HCT116 (cell line): ENCODE results near the gene MEGF6. TPM values are rescaled to one million over a fixed set of nuclear protein-coding genes. Genes with fewer than 3 reads are reported as not detected.

Experiments
- ATAC-seq: fragments of 200-7000 bp; cut with Tn5 transposase; 2 replicates; pipeline ENCODE4 v1.9.1; 2020; ENCODE audit warnings: mild to moderate bottlenecking, moderate library complexity
- BruUV-seq: library from RNA; stranded (reverse); fragments of 400-500 nt; replicated peaks from 2 replicates; lab custom pipeline; 2021; lab: Mats Ljungman, UMichigan
- CTCF ChIA-PET: fragments of 300-600 bp; sonication (Branson Sonifier 250); formaldehyde crosslinking; loops from one replicate; lab custom pipeline; 2021; ENCODE audit warnings: antibody characterized with exemption; lab: Charles Lee
- POLR2A ChIA-PET: fragments of 300-600, 350-600 bp; sonication (Branson Sonifier 250); formaldehyde crosslinking; loops from one replicate; lab custom pipeline; 2021; ENCODE audit warnings: antibody characterized with exemption; lab: Charles Lee
- RAD21 ChIA-PET, 2 experiments: fragments of 300-600 bp; sonication (Branson Sonifier 250); formaldehyde crosslinking; loops; one replicate each; lab custom pipeline; 2023; ENCODE audit warnings: low total read pairs in 2 of 2; ENCODE audit not compliant: uncharacterized antibody in 2 of 2, unreplicated experiment in 2 of 2, low non-redundant PET in 1 of 2; lab: Charles Lee
- DNase-seq: peaks from one replicate; pipeline ENCODE4 v3.0.0-alpha.2; 2010; ENCODE audit warnings: low read depth, low spot score
- H2AFZ ChIP-seq: fragments of 200-600 bp; shearing (Covaris generic), sonication (generic); 2 replicates; pipeline ENCODE4 v1.6.1; 2017; ENCODE audit warnings: low read depth, mixed run types, mixed read lengths, antibody characterized with exemption, low read length; ENCODE audit not compliant: poor library complexity, severe bottlenecking
- H3K27ac ChIP-seq: 2 replicates; pipeline ENCODE4 v1.5.1; 2012; ENCODE audit warnings: low read depth, low read length
- H3K27me3 ChIP-seq: fragments of 200-600 bp; sonication (generic); 2 replicates; pipeline ENCODE4 v1.6.1; 2016; ENCODE audit warnings: mixed run types, low read length, mixed read lengths; ENCODE audit not compliant: insufficient read depth
- H3K36me3 ChIP-seq, 2 experiments: fragments of 200-500 bp in 1 of 2; fragments of 200-600 bp in 1 of 2; sonication (Bioruptor generic) in 1 of 2; sonication (generic) in 1 of 2; 2 replicates each; pipeline versions ENCODE4 v1.5.1 to v1.6.1; 2014 to 2016; ENCODE audit warnings: low read length in 2 of 2, inconsistent platforms in 1 of 2, mixed read lengths in 1 of 2, mixed run types in 1 of 2; ENCODE audit not compliant: insufficient read depth in 2 of 2, control insufficient read depth in 1 of 2
- H3K4me1 ChIP-seq, 2 experiments: fragments of 200-600 bp in 1 of 2; sonication (generic) in 1 of 2; 2 replicates each; pipeline versions ENCODE4 v1.5.1 to v1.6.1; 2012 to 2017; ENCODE audit warnings: low read length in 2 of 2, inconsistent platforms in 1 of 2, mild to moderate bottlenecking in 1 of 2, mixed read lengths in 1 of 2, mixed run types in 1 of 2, moderate library complexity in 1 of 2; ENCODE audit not compliant: insufficient read depth in 2 of 2, control insufficient read depth in 1 of 2
- H3K4me2 ChIP-seq: fragments of 200-600 bp; sonication (generic); 2 replicates; pipeline ENCODE4 v1.6.1; 2017; ENCODE audit warnings: mixed run types, low read length, mixed read lengths
- H3K4me3 ChIP-seq, 2 experiments: fragments of 200-600 bp in 1 of 2; sonication (generic) in 1 of 2; replicated peaks in 1 of 2; 2 replicates each; pipeline ENCODE4 v1.5.1; 2011 to 2016; ENCODE audit warnings: low read length in 2 of 2, control low read depth in 1 of 2, low read depth in 1 of 2, mild to moderate bottlenecking in 1 of 2, mixed read lengths in 1 of 2, mixed run types in 1 of 2
- H3K79me2 ChIP-seq: fragments of 200-600 bp; sonication (generic); 2 replicates; pipeline ENCODE4 v1.6.1; 2017; ENCODE audit warnings: mild to moderate bottlenecking, mixed run types, low read length, moderate library complexity, mixed read lengths; ENCODE audit not compliant: insufficient read depth
- H3K9ac ChIP-seq: fragments of 200-600 bp; sonication (generic); 2 replicates; pipeline ENCODE4 v1.6.1; 2016; ENCODE audit warnings: low read length, mixed read lengths
- H3K9me2 ChIP-seq: fragments of 200-600 bp; sonication (generic), shearing (Covaris generic); 2 replicates; pipeline ENCODE4 v1.6.1; 2017; ENCODE audit warnings: mixed run types, mild to moderate bottlenecking, moderate library complexity; ENCODE audit not compliant: insufficient read depth
- H3K9me3 ChIP-seq, 2 experiments: fragments of 200-500 bp in 1 of 2; fragments of 200-600 bp in 1 of 2; sonication (Bioruptor generic) in 1 of 2; sonication (generic) in 1 of 2; 2 replicates each; pipeline ENCODE4 v1.6.1; 2014 to 2017; ENCODE audit warnings: low read length in 2 of 2, mixed read lengths in 2 of 2, inconsistent platforms in 1 of 2, low read depth in 1 of 2, mild to moderate bottlenecking in 1 of 2, mixed run types in 1 of 2, moderate library complexity in 1 of 2; ENCODE audit not compliant: control insufficient read depth in 1 of 2, insufficient read depth in 1 of 2
- H4K20me1 ChIP-seq: fragments of 200-600 bp; sonication (generic), shearing (Covaris generic); 2 replicates; pipeline ENCODE4 v1.6.1; 2017; ENCODE audit warnings: mixed run types, mild to moderate bottlenecking, moderate library complexity; ENCODE audit not compliant: insufficient read depth
- CEBPB ChIP-seq: IDR thresholded peaks from 2 replicates; pipeline ENCODE4 v1.6.1; 2012; ENCODE audit warnings: low read depth
- EGR1 ChIP-seq: IDR thresholded peaks from 2 replicates; pipeline ENCODE4 v1.6.1; 2012; ENCODE audit warnings: low read depth
- ELF1 ChIP-seq: IDR thresholded peaks from 2 replicates; pipeline ENCODE4 v1.6.1; 2012; ENCODE audit warnings: low read depth, borderline replicate concordance
- EZH2 ChIP-seq: fragments of 200-600 bp; sonication (generic); IDR thresholded peaks from 2 replicates; pipeline ENCODE4 v1.6.1; 2017; ENCODE audit warnings: antibody characterized with exemption, mixed run types
- EZH2phosphoT487 ChIP-seq: fragments of 200-600 bp; IDR thresholded peaks from 2 replicates; pipeline ENCODE4 v1.6.1; 2018; ENCODE audit warnings: antibody characterized with exemption, borderline replicate concordance
- POLR2A ChIP-seq: IDR thresholded peaks from 2 replicates; pipeline ENCODE4 v1.7.0; 2011; ENCODE audit warnings: borderline replicate concordance; ENCODE audit not compliant: insufficient read depth, insufficient read length; ENCODE audit errors: extremely low read depth
- SRF ChIP-seq: IDR thresholded peaks from 2 replicates; pipeline ENCODE4 v1.6.1; 2012; ENCODE audit warnings: low read depth
- TCF7L2 ChIP-seq: IDR thresholded peaks from 2 replicates; pipeline ENCODE4 v1.7.0; 2011; ENCODE audit warnings: borderline replicate concordance, inconsistent platforms; ENCODE audit not compliant: insufficient read depth, insufficient read length; ENCODE audit errors: extremely low read depth
- intact Hi-C: fragments of 100-400 bp; cut with micrococcal nuclease; formaldehyde crosslinking; loops from 2 replicates; pipeline ENCODE4 v1.10.0; 2022
- total RNA-seq: library from RNA; stranded (reverse); gene quantifications from one replicate; pipeline ENCODE4 v1.2.1, GENCODE V29; 2021; ENCODE audit not compliant: unreplicated experiment
- TF ChIP-seq, protein P1 (sequence below), 3 experiments: fragments of 200-600 bp in 1 of 3; sonication (generic) in 1 of 3; IDR thresholded peaks in 2 of 3; conservative IDR thresholded peaks in 1 of 3; 2 replicates each; pipeline ENCODE4 v1.5.1; 2012 to 2017; ENCODE audit warnings: low read depth in 2 of 3, low read length in 2 of 3, antibody characterized with exemption in 1 of 3, borderline replicate concordance in 1 of 3, control low read depth in 1 of 3, mild to moderate bottlenecking in 1 of 3, mixed read lengths in 1 of 3, mixed run types in 1 of 3, moderate library complexity in 1 of 3; ENCODE audit not compliant: insufficient read depth in 1 of 3
- TF ChIP-seq, protein P2 (sequence below): IDR thresholded peaks from 2 replicates; pipeline ENCODE4 v1.6.1; 2012; ENCODE audit warnings: low read depth
- TF ChIP-seq, protein P3 (sequence below): IDR thresholded peaks from 2 replicates; pipeline ENCODE4 v1.6.1; 2012

MEGF6 gene
- total RNA-seq, 1 experiment from 2014 or later = 47.6 TPM

DNA sequence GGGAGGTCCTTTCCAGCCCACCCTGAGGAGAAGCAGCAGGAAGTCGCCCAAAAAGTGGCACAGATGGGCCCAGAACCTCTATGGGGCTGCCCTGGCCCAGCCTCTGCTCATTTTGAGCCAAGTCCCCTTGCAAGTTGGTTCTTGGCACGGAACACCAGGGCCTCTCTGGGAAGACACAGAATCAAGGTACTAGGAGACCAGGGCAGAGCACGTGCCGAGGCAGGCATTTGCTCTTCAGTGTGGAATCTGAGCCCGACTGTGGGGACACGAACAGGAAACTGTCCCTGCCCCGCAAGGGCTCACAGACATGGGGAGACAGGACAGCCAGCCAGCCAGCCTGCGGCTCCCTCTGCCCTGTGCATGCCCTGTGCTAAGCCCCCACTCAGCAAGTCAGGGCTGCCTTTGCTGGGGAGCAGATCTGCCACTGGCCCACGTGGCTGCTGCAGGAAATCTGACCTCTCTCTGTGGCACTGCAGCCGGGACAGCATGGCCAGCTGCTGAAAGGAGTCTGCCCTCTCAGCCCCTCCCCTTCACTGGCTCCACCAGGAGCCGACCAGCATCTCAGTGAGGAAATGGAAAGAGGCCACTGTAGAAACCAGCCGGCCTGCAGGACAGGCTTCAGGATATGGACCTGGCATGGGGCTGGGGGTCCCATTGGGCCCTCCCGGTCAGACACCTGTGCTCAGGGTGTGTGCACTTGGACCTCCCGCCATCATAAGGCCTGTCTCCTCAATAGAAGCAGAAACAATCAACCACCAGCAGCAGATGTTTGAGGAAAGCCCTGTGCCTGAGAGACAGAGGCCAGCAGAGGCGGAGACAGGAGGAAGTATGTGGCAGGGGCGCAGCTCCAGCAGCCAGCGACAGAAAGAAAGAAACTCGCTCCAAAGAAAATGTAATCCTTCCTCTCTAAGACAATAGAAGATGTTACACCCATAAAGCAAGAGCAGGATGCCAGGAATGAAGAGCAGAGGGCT is 153.1 kb downstream of the MEGF6 start (continued):
- TF ChIP-seq, protein P1, sequence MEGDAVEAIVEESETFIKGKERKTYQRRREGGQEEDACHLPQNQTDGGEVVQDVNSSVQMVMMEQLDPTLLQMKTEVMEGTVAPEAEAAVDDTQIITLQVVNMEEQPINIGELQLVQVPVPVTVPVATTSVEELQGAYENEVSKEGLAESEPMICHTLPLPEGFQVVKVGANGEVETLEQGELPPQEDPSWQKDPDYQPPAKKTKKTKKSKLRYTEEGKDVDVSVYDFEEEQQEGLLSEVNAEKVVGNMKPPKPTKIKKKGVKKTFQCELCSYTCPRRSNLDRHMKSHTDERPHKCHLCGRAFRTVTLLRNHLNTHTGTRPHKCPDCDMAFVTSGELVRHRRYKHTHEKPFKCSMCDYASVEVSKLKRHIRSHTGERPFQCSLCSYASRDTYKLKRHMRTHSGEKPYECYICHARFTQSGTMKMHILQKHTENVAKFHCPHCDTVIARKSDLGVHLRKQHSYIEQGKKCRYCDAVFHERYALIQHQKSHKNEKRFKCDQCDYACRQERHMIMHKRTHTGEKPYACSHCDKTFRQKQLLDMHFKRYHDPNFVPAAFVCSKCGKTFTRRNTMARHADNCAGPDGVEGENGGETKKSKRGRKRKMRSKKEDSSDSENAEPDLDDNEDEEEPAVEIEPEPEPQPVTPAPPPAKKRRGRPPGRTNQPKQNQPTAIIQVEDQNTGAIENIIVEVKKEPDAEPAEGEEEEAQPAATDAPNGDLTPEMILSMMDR (IDR thresholded peaks at IDR 0.05 in 2 of 3, conservative IDR thresholded peaks at IDR 0.05 in 1 of 3; ENCODE audit: borderline replicate concordance in 1 of 3, insufficient read depth in 1 of 3, low read depth in 2 of 3, low read length in 2 of 3) = no peak

DNA sequence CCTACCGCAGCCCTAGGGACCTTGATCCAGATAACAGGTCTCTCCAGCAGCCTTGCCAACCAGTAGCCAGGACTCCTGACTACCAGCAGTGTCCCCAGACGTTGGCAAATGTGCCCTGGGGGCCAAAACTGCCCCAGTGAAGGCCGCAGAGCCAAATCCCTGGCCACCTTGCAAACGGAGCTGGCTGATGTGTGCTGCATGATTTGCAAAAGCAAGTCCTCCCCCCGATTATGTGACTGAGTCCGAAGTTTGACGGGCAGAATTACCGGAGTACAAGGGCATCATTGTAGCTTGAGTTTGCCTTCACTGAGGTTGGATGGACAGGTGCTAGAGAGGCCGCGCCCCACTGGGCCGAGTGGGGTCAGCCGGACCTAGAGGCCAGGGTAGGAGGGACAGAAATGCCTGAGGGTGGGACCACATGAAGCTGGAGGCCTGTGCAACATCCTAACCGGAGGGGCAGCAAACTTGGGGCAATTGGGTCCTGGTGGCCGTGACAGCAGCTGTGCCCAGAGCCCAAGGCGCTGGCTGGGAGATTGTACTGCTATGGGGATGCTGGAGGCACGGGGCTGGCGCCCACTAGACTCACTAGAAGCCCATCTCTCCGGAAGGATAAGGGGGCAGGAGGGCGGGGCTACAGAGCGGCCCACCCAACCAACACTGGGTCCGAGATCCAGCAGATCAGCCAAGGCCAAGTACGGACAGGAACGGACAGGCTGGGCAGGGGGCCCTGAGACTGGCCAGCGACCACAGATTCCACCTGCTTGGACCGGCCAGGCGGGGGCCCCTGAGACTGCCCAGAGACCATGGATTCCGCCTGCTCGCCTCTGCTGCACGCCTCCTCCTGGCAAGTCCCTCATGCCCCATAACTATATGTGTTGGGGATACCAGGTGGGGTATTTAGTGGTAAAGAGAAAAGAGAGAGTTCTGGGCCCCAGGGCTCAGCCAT is 154.1 kb downstream of the MEGF6 start:
- ChIA-PET CTCF (interaction anchor here (1.1 kb wide), 1 partner anchor 162 kb away, joined by 3 read pairs; no protein-coding TSS in a partner anchor), POLR2A (no interaction called here), RAD21 (no interaction called here)
- Histone ChIP-seq H3K27ac (no peak overlapping the region), H3K4me2 (no peak overlapping the region), H3K9ac (no peak overlapping the region), H2AFZ (no peak overlapping the region), H3K9me3 (no peaks in the 10 kb centered on the region), H3K4me1 (peaks cover 28 to 49% of the 10 kb centered on the region in 2 experiments), H3K79me2 (peaks cover 15% of the 10 kb centered on the region), H3K9me2 (no peaks in the 10 kb centered on the region), H3K27me3 (no peaks in the 10 kb centered on the region), H3K4me3 (no peak overlapping the region), H3K36me3 (no peaks in the 10 kb centered on the region), H4K20me1 (no peaks in the 10 kb centered on the region)
- no peak for DNase-seq
- no peak for ATAC-seq
- intact Hi-C loops = no loop called here
- BruUV-seq = no TSS peak
- TF ChIP-seq, protein P1 (IDR thresholded peaks at IDR 0.05 in 2 of 3, conservative IDR thresholded peaks at IDR 0.05 in 1 of 3; ENCODE audit: borderline replicate concordance in 1 of 3, insufficient read depth in 1 of 3, low read depth in 2 of 3, low read length in 2 of 3) = no peak
- TF ChIP-seq CEBPB (no peak), ELF1 (no peak), EZH2phosphoT487 (no peak), EGR1 (no peak), TCF7L2 (no peak), POLR2A (no peak), SRF (no peak), EZH2 (no peak)
- TF ChIP-seq, protein P2, sequence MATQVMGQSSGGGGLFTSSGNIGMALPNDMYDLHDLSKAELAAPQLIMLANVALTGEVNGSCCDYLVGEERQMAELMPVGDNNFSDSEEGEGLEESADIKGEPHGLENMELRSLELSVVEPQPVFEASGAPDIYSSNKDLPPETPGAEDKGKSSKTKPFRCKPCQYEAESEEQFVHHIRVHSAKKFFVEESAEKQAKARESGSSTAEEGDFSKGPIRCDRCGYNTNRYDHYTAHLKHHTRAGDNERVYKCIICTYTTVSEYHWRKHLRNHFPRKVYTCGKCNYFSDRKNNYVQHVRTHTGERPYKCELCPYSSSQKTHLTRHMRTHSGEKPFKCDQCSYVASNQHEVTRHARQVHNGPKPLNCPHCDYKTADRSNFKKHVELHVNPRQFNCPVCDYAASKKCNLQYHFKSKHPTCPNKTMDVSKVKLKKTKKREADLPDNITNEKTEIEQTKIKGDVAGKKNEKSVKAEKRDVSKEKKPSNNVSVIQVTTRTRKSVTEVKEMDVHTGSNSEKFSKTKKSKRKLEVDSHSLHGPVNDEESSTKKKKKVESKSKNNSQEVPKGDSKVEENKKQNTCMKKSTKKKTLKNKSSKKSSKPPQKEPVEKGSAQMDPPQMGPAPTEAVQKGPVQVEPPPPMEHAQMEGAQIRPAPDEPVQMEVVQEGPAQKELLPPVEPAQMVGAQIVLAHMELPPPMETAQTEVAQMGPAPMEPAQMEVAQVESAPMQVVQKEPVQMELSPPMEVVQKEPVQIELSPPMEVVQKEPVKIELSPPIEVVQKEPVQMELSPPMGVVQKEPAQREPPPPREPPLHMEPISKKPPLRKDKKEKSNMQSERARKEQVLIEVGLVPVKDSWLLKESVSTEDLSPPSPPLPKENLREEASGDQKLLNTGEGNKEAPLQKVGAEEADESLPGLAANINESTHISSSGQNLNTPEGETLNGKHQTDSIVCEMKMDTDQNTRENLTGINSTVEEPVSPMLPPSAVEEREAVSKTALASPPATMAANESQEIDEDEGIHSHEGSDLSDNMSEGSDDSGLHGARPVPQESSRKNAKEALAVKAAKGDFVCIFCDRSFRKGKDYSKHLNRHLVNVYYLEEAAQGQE = no peak
- TF ChIP-seq, protein P3, sequence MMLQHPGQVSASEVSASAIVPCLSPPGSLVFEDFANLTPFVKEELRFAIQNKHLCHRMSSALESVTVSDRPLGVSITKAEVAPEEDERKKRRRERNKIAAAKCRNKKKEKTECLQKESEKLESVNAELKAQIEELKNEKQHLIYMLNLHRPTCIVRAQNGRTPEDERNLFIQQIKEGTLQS = no peak
